ENCODE results near the gene STX10.

Gene STX10

DNA sequence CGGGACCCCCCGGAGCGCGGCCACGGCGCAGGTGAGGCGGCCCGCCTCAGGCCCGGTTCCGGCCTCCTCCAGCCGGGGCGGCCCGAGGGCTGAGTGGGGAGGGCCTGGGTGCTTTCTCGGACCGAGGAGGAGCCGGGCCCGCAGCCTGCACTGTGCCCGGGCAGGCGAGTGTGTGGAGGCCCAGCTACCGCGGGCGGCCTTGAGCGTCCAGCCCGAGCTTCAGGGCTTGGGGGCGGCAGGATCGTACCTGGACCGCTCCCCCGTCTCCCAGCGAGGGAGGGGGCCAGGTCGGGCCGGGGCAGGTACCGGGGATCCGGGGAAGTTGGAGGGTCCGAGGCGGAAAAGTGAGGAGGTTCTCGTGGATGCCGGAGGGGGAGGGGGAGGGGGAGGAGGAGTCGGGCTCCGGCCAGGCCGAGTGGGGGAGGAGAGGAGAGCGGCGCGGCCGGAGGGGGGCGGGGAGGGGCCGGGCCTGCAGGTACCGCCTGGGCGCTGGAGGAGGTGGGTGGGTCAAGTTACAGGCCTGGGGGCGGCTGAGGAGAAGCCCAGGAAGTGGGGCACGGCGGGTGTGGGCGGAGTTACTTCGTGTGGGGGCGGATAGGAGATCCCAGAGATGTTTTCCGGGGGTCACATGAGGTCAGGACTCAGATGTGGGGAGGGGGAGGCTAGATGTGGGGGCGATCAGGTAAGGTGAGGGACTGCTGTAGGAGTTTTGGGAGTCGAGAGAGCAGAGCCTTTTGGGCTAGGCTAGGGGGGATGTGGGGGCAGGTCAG lies 31.6 kb downstream of the STX10 start:
- peak; percentile 21 for DNase-seq

DNA sequence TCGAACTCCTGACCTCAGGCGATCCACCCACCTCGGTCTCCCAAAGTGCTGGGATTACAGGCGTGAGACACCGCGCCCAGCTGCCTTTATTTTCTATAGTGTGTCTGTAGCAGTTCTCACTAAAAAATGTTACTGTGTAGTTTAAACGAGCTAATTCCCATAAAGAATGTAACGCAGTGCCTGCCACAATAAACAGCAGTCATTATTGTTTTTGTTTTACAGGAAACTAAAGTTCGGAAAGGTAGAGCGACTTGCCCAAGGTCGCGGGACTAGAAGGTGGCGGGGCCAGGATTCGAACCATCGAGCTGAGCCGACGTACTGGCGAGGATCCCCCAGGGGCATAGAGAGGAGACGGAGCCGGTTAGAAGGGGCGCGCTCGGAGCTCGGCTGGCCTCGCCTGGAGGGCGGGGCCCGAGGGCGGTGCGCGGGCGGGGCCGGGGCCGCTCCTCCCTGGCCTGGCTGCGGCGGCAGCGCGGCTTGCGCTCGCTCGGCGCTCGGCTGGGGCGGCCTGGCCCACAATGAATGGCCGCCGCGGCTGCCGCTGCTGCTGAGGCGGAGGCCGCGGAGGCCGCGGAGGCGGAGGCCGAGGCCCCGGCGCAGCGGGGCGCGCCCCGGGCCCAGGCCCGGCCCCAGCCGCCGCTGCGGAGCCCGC lies 32.3 kb downstream of the STX10 start, which contains the start of gene NACC1:
TSS of gene NACC1 (plus strand) at position 493 of the 652 bp plus-strand sequence. CDS start 16,944 bp downstream, outside the sequence.
- DNase-seq: peak; percentile 70

DNA sequence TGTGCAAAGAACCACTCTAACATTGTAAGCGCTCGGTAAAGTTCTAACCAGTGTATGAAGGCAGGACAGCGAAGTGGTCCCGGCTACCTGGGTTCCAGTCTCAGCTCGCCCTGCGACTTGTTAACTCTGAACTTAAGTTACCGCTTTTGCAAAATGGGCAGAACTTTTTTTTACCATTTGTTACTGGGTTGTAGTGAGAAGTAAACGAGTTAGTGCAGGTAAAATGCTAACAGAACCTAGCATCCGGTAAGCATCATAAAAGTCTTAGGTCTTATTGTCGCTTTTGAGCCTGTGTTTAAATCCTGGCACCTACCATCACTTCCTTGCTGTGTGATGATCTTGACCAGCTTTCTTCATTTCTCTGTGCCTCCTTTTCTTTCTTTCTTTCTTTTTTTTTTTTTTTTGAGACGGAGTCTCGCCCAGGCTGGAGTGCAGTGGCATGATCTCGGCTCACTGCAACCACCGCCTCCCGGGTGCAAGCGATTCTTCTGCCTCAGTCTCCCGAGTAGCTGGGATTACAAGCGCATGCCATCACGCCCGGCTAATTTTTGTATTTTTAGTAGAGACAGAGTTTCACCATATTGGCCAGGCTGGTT lies 32.9 kb downstream of the STX10 start:
- DNase-seq: no peak

DNA sequence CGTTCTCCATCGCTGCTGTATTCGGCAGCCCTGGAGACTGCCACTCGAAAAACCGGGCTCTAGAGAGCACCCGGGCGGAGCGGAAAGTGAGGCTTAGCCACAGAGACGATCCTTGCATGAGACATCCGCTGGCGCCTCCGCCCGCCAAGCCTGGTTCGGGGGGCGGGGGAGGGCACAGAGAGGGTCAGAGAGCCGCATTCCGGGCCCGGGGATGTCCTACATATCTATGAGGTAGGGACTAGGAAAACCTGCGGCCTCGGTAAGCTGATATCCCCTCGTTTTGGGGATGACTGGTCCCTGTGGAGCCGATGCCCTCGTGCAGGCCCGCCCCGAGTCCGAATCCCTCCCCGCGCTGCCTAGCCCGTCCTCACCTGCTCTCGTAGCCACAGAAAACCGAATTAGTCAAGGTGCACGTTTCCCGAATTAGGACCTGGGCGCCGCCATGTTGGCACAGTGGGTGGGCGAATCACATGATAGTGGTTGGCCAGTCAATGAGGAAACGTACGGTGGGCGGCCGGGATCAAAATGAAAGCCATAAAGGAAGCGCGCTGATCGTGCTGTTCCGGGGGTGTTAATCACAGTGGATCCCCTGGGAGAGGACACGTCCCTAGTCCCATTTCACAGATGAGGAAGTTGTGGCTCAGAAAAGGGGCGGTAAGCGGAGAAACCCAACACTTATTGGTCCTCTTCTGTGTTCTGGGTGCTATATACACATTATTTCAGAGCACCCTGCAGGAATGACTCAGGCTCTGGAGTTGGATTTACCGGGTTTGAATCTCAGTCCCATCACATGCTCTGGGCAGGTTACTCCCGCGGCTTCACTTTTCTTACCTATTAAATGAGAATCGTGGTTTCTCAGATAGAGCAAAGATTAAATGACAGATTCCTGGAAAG lies 33.6 kb downstream of the STX10 start, which contains the start of gene TRMT1:
TSS of gene TRMT1 (minus strand) at position 459 of the 894 bp plus-strand sequence. CDS start at position 118, 341 bp downstream.
- DNase-seq: peak; percentile 77

DNA sequence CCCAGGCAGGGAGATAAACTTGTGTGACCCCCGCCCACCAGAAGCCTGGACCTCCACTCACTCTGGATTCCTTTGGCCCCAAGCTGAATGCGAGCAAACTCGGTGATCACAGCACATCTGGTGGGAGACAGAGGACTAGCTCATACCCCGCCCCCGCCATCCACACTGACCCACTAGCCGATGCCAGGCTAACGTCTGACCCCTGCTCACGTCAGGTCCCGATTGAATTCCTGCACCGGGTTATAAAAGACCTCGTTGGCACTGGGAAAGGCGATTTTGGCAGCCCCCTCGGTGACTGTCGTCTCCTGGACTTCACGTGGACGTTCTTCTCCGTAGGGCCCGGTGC lies 34.3 kb downstream of the STX10 start:
- DNase-seq: no peak

DNA sequence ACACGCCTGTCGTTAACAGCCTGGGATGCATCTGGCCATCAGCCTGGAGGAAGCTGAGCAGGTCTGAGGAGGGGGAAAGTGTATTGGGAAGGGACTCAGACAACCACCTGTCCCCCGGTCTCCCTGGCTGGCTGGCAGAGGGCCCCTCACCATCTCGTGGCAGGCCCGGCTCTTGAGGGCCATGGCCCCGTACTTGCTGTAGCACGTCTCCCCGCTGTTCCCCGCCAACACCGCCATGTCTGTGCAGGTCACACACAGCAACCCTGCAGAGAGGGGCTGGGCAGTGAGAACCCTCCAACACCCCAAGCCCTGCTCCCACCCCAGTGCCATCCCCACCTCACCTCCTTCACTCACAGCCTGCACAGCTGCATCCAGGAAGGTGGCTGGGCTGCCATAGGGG lies 37.6 kb downstream of the STX10 start:
- DNase-seq: no peak

DNA sequence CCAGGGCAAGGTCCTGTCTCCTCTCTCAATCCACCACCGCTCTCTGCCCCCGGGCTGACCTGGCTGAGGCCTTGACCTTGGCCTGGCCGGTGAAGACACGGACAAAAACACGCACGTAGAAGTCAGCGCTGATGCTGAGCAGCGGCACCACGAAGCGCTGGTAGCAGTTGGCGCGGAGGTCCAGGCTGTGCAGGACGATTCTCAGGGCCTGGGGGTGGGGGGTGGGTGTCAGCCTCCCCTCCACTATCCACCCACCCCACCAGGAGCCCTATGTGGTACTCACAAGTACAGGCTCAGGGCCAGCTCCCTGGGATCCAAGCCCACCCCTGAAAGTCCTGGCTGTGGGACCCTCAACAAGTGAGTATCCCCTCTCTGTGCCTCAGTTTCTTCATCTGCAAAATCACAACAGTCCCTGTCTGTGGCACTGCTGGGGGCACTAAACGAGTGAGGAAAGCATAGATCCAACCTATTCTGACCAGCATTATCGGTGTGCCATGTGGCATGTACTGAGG lies 40.0 kb downstream of the STX10 start:
- DNase-seq: no peak

DNA sequence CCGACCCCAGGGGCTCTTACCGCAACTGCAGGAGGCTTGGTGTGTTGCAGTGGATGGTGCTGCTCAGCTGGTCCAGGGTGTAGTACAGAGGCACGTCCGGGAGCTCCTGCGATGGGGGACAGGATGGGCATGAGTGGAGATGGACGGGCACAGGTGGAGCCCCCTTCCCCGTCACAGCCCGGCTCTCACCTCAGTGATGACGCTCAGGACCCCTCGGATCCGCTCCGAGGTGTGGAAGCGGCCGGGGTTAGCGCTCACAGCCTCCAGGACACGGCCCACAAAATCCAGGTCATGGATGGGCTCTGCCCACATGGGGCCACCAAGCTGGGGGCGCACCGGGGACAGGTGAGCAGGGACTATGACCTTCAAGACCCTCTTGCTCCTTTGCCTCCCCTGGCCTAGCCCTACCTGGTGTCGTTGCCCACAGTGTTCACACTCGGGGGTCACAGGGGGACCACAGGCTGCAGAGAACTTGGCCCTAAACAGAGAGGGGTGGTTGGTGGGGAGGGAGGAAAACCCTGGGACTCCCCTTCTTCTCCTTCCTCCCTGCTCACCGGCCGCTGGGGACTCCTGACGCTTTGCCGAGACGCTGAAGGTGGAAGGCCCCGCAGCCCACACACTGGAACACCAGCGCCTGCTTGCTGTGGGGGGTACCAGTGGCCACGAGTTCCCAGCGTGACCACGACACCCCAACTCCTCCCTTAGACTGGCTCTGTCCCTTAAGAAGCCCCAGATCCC lies 40.6 kb downstream of the STX10 start:
- DNase-seq: no peak

DNA sequence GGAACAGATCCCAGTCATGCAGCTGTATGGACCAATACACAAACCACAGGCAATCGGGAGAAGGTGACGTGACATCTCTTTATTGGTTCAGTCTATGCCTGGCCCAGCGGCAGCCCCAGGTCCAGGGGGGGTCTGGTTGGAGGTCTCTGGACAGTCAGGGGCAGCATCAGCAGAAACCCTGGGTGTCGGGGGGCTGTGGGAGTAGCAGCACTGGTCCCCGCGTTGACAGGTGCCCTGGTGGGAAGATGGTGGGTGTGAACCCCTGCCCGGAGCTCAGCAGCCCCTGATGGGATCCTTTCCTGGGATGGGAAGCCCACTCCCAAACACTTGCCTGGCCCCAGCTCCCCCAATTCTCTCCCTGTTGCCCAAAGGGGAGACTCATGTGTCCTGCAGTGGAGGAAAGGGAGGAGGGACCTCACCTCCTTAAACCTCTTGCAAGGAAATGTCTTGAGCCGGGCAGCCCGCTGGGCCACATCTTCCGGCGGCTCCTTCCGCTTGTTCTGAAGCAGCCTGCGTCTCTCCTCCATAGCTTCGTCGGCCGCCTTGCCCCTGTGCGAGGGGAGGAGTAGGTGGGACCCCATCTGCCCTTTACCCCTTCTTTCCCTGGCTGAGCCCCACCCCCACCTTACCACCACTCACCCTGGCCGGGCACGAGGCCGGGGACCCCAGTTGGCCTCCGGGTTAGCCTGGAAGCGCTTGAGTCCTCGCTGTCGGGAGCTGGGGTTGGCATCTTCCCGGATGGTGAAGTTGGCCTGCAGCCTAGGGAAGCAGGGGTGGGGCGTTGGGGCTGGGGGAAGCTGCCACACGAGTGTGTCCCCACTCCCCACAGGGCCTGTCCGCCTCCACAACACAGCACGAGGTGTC lies 45.1 kb downstream of the STX10 start:
- no peak for DNase-seq

DNA sequence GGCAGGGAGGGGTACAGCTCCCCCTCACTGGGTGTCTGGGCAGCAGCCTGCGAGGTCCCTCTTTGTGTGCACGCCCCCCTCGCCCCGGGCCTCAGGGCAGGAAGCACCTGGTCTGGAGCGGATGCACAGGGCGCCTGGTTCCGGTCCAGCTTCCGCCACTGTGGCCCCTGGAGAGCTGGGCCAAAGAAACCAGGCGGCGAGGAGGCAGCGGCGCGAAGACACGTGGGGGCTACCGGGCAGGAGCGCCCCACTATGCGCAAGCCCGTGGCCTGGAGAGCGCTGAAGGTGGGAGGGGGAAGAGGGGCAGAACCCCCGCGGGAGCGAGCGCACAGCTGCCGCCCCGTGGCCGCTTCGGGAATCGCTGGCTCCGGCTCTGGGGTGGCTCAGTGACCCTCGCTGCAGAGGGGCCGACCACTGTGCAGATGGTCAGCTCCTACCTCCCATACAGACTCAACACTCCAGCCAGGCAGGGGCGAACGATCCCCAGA lies 45.8 kb downstream of the STX10 start:
- DNase-seq: no peak

DNA sequence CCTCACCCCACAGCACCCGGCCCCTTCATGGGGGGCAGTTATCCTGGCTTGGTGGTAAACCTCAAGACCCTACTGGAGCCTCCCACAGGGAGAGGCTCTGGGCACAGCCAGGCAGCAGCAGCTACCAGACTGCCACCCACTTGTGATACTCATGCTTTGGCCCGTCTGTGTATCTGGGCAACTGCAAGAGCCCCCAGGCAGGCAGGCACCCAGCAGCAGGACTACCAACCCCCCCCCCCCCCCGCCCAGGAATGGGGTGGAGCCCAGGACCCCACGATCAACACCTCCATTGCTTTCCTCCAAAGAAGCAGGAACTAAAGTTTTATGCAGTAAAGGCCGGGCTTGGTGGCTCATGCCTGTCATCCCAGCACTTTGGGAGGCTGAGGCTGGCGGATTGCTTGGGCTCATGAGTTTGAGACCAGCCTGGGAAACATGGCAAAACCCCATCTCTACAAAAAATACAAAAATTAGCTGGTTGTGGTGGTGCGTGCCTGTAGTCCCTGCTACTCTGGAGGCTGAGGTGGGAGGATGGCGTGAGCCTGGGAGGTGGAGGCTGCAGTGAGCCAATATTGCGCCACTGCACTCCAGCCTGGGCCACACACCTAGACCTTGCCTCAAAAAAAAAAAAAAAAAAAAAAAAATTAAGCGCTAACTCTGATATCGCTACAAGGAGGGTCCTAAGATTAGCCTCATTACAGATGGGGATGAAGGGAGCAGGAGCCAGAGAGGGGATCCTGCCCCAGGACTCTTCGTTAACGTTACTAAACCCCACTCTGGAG lies 46.4 kb downstream of the STX10 start:
- no peak for DNase-seq

DNA sequence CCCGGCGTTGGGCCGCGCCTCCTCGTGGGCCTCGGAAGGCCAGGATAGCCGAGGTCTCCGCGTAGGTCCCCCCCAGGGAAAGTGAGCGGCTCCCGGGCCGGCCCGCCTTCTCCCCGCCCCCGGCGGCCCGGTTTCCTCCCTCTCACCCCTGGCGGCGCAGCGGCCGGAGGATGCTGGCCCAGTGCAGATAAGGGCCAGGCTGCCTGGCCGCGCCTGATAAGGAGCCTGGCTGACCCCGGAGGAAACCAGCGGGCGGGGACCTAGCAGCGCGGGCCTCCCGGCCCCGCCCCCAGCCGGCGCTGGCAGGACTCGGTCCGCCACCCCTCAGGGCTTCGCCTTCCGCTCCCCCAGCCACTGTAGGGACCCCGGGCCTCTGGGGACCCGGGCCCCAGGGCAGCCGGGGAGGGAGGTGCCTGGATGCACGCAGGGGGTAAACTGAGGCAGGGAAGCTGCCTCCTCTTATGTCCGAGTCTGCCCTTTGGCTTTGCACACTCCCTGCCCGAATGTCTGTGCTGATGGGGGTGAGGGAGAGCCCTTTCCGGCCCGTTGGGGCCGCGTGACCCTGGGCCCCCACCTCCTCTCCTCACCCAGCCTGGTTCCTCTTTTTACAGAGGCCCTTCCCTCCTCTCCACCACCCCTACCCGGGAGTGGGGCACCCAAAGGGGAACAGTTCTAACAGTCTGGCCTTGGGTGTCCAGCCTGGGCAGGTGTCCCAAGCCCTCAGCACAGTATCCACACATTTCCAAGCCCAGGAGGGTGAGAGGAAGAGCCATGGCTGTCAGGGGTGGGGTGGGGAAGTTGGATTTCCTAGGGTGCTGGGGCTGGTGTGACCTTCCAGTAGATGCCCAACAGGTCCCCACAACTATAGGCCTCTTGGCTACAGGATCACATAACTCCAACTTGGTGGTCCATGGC lies 47.3 kb downstream of the STX10 start, which contains the start of gene LYL1:
TSS of gene LYL1 (minus strand) at position 193 of the 915 bp plus-strand sequence. CDS start 1,687 bp downstream, outside the sequence.
- no peak for DNase-seq

DNA sequence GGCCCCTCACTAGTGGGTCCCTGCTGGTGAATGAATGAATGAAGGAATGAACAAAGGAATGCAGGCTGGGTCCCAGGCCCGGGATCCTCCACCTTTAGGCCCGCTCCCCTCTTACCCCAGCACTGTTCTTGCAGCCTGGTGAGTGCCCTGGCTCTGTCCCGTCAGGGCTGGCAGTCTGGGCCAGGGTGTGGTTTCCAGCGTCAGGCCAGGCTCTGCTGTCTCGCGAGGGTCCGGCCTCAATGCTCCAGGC lies 47.8 kb downstream of the STX10 start:
- no peak for DNase-seq

DNA sequence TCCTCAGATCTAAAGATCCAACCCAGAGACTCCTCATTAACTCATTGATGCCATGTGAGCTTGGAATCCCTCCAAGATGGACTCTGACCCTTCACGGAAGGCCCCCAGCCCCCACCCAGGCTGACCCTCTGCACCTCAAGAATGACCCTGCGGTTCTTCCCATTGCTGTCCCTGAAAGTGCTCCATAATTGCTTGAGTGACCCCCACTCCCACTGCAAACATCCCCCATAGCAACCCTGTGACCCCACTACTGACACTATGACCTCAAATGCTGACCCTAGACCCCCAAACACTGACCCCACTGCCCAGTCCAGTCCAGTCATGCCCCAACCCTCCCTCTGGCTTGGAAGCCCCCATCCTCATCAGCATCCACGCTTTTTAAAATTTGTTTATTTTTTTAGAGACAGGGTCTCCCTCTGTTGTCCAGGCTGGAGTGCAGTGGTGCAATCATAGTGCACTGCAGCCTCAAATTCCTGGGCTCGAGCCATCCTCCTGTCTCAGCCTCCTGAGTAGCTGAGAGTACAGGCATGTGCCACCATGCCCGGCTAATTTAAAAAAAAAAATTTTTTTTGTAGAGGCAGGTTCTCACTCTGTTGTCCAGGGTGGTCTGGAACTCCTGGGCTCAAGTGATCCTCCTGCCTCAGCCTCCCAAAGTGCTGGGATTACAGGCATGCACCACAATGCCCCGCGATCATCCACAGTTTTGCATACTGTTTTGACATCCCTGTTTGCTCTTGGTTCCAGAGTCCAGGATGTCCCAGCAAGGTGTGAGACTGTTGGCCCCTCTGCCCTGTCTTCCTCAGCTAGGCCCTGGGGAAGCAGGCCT lies 48.4 kb downstream of the STX10 start:
- DNase-seq: no peak

DNA sequence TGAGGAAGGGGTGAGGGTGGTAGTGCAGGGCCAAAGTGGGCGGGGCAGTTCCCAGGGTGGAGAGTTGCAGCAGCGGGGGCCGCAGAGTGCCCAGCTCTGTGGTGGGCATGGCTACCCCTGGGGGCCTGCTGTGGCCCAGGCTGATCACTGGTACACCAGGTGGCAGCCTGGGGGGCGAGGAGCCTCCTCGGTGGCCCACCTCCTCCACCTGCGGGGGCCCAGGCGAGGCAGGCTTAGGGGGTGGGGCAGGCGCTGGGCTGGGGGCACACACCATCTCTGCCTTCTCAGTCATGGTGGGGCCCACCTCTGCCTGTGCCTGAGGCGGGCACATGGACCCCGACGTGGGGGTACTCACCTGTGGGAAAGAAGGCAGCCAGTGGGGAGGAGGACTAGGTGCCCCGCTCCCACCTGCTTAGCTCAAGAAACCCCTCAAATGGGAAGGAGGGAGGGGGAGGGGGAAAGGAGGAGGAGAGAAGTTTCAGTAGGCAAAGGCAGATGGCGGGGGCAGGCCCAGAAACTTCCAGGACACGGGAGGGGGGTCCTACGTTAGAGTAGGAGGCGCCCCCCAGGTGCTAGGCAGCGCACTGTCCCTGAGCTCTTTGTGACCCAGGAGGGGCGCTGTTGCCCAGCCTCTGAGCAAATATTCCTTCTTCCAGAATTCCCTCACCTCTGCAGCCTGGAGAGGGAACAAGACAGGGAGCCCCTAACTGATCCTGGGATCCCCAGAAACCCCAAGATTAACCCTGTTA lies 49.2 kb downstream of the STX10 start:
- DNase-seq: no peak

DNA sequence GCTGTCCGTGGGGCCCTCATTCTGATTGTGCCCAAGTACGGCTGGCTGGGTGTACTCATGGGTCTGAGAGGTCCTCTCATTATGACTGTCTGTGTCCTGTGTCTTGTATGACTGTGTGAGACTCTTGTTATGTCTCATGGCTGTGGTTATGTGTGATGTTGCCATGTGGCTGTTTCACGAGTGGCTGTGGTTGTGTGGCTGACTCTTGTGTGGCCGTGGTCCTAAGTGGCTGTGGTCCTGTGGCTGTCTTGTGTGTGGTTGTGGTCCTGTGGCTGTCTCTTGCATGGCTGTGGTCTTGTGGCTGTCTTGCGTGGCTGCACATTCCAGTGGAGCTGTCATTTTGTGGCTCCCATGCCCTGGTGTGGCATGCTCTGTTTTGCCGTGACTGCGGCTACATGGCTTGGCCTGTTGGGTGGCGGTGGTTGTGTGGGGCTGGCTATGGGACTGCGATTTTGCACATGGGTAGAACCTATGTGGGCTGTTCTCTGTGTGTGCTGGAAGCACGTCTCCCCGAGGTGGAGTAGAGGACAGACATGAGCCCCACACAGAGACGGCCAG lies 50.1 kb downstream of the STX10 start:
- no peak for DNase-seq
